Measurements from ENCODE around the gene PBX4. TPM values are rescaled to one million over a fixed set of nuclear protein-coding genes. Genes with fewer than 3 reads are reported as not detected.

The PBX4 gene
- total RNA-seq, 1 experiment from 2014 or later: 0.30 TPM

- Mint-ChIP-seq H3K27me3 (ENCODE audit: insufficient read depth, unreplicated experiment) (no peaks in the 10 kb centered on the region), H3K36me3 (ENCODE audit: insufficient read depth, unreplicated experiment) (peaks cover 6% of the 10 kb centered on the region), H3K27ac (ENCODE audit: low read depth, unreplicated experiment) (no peak overlapping the region), H3K4me1 (ENCODE audit: insufficient read depth, unreplicated experiment) (no peaks in the 10 kb centered on the region), H3K9me3 (ENCODE audit: unreplicated experiment) (no peaks in the 10 kb centered on the region), H3K4me3 (ENCODE audit: unreplicated experiment) (no peak overlapping the region)
- POLR2A ChIA-PET: no interaction called here
- DNase-seq (ENCODE audit: unreplicated experiment): no peak
- TF ChIP-seq CTCF (IDR thresholded peaks at IDR 0.05; ENCODE audit: unreplicated experiment): no peak
- BruUV-seq (replicated peaks): no TSS peak
- CTCF ChIA-PET: interaction anchor here (2.1 kb wide), 1 partner anchor 9 kb away, joined by 5 read pairs; no protein-coding TSS in a partner anchor
- intact Hi-C loops (cut with micrococcal nuclease): no loop called here
Observed at GRCh38 chr19:19563348-19563848, 55.1 kb downstream of the PBX4 start.

DNA sequence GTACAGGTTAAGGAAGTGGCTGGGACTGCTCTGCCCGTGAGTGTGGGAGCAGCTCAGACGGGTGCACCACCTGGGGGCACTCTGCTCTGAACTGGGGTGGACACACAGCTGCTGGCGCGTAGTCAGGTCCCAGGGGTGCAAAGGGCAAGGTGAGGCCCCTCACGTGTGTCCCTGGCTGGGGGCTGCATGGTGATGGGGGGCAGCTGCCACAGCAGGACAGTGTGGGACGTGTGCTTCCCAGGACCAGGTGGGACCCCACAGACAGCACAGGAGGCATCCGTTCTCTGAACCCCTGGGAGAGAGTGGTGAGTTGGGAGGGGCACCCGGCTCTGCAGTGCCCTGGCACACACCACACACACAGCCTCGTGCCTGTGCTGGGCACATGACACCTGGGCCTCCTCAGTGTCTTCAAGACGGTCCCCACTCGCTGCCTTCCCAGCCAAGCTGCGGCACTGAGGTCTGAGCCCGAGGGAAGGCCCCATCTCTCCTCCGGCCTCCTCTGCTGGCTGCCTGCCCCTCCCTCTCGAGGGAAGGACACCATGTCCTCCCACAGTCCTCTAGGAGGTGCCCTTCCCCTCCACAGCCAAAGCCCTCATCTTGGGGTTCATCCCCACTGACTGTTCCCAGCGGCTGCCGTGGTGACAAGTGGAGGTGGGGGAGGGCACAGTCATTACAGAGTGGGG lies 55.7 kb downstream of the PBX4 start:
- Mint-ChIP-seq H3K4me3 (ENCODE audit: unreplicated experiment) (no peak overlapping the region), H3K4me1 (ENCODE audit: insufficient read depth, unreplicated experiment) (no peaks in the 10 kb centered on the region), H3K27ac (ENCODE audit: low read depth, unreplicated experiment) (no peak overlapping the region), H3K36me3 (ENCODE audit: insufficient read depth, unreplicated experiment) (peaks cover 3% of the 10 kb centered on the region), H3K27me3 (ENCODE audit: insufficient read depth, unreplicated experiment) (no peaks in the 10 kb centered on the region), H3K9me3 (ENCODE audit: unreplicated experiment) (no peaks in the 10 kb centered on the region)
- intact Hi-C loops (cut with micrococcal nuclease): no loop called here
- no peak for DNase-seq (ENCODE audit: unreplicated experiment)
- BruUV-seq (replicated peaks): no TSS peak
- ChIA-PET CTCF (interaction anchor here (1.2 to 2.1 kb wide), 2 partner anchors 9 to 10 kb away, joined by 4 to 5 read pairs; no protein-coding TSS in a partner anchor), POLR2A (no interaction called here)
- peak; percentile 9 for TF ChIP-seq CTCF (IDR thresholded peaks at IDR 0.05; ENCODE audit: unreplicated experiment)

DNA sequence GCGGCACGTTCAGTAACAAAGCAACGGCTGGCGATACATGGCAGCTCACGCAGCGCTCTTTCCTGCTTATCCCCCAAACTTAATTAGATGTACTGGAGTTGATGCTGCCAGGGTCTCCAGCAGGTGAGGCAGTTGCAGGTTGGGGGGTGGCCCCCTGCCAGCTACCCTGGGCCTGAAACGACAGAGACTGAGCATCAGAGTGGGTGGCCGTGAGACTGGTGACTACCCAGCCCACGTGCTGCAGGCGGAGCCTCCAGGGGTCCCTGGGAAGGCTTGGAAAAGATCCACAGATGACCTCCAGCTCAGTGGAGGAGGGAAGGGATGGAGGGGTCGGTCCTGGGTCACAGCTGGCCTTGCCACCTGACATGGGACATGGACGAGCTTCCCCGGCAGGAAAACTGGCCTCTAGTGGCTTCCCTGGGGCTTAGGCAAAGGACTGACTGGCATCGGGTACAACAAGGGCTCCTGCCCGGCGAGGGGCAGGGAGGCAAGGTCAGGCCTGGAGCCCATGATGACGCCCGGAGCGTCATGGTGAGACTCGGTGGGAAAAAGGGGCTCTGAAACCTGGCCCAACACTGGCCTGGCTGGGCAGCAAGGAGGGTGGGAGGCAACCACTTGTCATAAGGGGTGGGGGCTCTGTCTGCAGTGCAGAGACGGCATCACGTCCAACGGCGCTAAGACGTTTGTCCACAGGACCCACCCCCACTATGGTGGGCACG lies 56.4 kb downstream of the PBX4 start:
- Mint-ChIP-seq H3K27me3 (ENCODE audit: insufficient read depth, unreplicated experiment) (no peaks in the 10 kb centered on the region), H3K36me3 (ENCODE audit: insufficient read depth, unreplicated experiment) (no peaks in the 10 kb centered on the region), H3K4me1 (ENCODE audit: insufficient read depth, unreplicated experiment) (no peaks in the 10 kb centered on the region), H3K4me3 (ENCODE audit: unreplicated experiment) (no peak overlapping the region), H3K27ac (ENCODE audit: low read depth, unreplicated experiment) (no peak overlapping the region), H3K9me3 (ENCODE audit: unreplicated experiment) (no peaks in the 10 kb centered on the region)
- DNase-seq (ENCODE audit: unreplicated experiment): no peak
- BruUV-seq (replicated peaks): no TSS peak
- ChIA-PET POLR2A (no interaction called here), CTCF (interaction anchor here (1.2 to 2.1 kb wide), 3 partner anchors 8 to 43 kb away, joined by 4 to 5 read pairs (median 4); no protein-coding TSS in a partner anchor)
- no peak for TF ChIP-seq CTCF (IDR thresholded peaks at IDR 0.05; ENCODE audit: unreplicated experiment)
- intact Hi-C loops (cut with micrococcal nuclease): no loop called here

DNA sequence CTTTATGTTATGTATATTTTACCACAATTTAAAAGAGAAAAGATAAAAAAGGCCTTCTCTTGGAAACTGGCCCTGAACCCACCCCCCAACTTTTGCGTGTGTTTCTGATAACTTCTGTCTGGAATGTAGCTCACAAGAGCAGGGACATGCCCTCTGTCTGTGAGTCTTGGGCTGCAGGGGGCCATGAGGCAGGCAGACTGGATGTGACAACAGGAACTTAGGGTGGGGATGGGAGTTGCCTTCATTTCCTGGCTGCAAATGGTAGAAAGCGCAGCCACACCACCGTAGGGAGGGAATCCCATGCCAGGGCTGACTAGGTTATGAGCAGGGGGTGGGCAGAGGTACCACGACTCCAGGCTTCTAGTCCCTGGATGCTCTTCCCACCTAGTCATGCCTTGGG lies 58.6 kb downstream of the PBX4 start:
- H3K27me3 Mint-ChIP-seq (ENCODE audit: insufficient read depth, unreplicated experiment): no peaks in the 10 kb centered on the region
- H3K36me3 Mint-ChIP-seq (ENCODE audit: insufficient read depth, unreplicated experiment): no peaks in the 10 kb centered on the region
- no peaks in the 10 kb centered on the region for H3K4me1 Mint-ChIP-seq (ENCODE audit: insufficient read depth, unreplicated experiment)
- BruUV-seq (replicated peaks): no TSS peak
- H3K9me3 Mint-ChIP-seq (ENCODE audit: unreplicated experiment): no peaks in the 10 kb centered on the region
- H3K27ac Mint-ChIP-seq (ENCODE audit: low read depth, unreplicated experiment): no peak overlapping the region
- CTCF ChIA-PET: interaction anchor here (0.9 to 1.2 kb wide), 5 partner anchors 9 to 84 kb away, joined by 3 to 6 read pairs (median 3); partner anchors contain the start of gene GMIP
- H3K4me3 Mint-ChIP-seq (ENCODE audit: unreplicated experiment): no peak overlapping the region
- POLR2A ChIA-PET: no interaction called here
- intact Hi-C loops (cut with micrococcal nuclease): no loop called here
- TF ChIP-seq CTCF (IDR thresholded peaks at IDR 0.05; ENCODE audit: unreplicated experiment): no peak
- DNase-seq (ENCODE audit: unreplicated experiment): no peak
